Activated CD4-positive, alpha-beta T cell treated with anti-CD3 and anti-CD28 coated beads for 36 hours (primary cell): ENCODE results near the gene OIP5. TPM values are rescaled to one million over a fixed set of nuclear protein-coding genes. Genes with fewer than 3 reads are reported as not detected.
"Not testable (repeated sequence)": the region's sequence is repeated elsewhere in the genome, so short reads cannot be mapped to it uniquely, and the experiment has no call there.

Experiments used
- ATAC-seq: fragments of 200-7000 bp; cut with Tn5 transposase; one replicate; pipeline ENCODE4 v1.10.0; 2021; ENCODE audit warnings: mild to moderate bottlenecking, moderate library complexity
- CTCF ChIA-PET: fragments of 350-600 bp; sonication (Branson Sonifier 250); formaldehyde crosslinking; loops from one replicate; lab custom pipeline; 2021; ENCODE audit warnings: antibody characterized with exemption; lab: Charles Lee
- POLR2A ChIA-PET: fragments of 350-600 bp; sonication (Branson Sonifier 250); formaldehyde crosslinking; loops from one replicate; lab custom pipeline; 2021; ENCODE audit warnings: antibody characterized with exemption, inconsistent platforms; lab: Charles Lee
- DNase-seq: peaks from one replicate; pipeline ENCODE4 v3.0.0-alpha.2; 2020
- H3K27ac Mint-ChIP-seq: one replicate; pipeline ENCODE4 v1.8.0; 2021; ENCODE audit warnings: mixed read lengths
- H3K27me3 Mint-ChIP-seq: one replicate; pipeline ENCODE4 v1.8.0; 2021; ENCODE audit warnings: mixed read lengths
- H3K36me3 Mint-ChIP-seq: one replicate; pipeline ENCODE4 v1.8.0; 2021; ENCODE audit warnings: low read depth, mixed read lengths
- H3K4me1 Mint-ChIP-seq: one replicate; pipeline ENCODE4 v1.8.0; 2021; ENCODE audit warnings: mixed read lengths
- H3K4me3 Mint-ChIP-seq: one replicate; pipeline ENCODE4 v1.8.0; 2021; ENCODE audit warnings: mild to moderate bottlenecking, moderate library complexity, mixed read lengths
- H3K9me3 Mint-ChIP-seq: one replicate; pipeline ENCODE4 v1.8.0; 2021; ENCODE audit warnings: low read depth, mixed read lengths
- intact Hi-C, 2 experiments: fragments of 100-400 bp; cut with DNase I in 1 of 2; cut with micrococcal nuclease in 1 of 2; formaldehyde crosslinking; loops; one replicate each; pipeline versions ENCODE4 v1.14.2 to v1.15.1; 2022 to 2024; cut with DNase I, micrococcal nuclease
- total RNA-seq, 2 experiments: library from RNA; stranded (reverse); gene quantifications; one replicate each; pipeline ENCODE4 v1.2.3, GENCODE V29; 2021

OIP5 gene
- total RNA-seq, 2 experiments from 2014 or later: 11.5 to 14.0 TPM

- not testable (repeated sequence) for H3K9me3 Mint-ChIP-seq, ATAC-seq, H3K27me3 Mint-ChIP-seq, DNase-seq
- Mint-ChIP-seq H3K4me1 (peaks cover 35% of the 10 kb centered on the region), H3K4me3 (peak overlapping the region; percentile 90), H3K27ac (peak overlapping the region; percentile 93), H3K36me3 (peaks cover 41% of the 10 kb centered on the region)
- CTCF ChIA-PET: interaction anchor here (0.8 to 1.2 kb wide), 2 partner anchors 52 to 379 kb away, joined by 4 read pairs; partner anchors contain the start of gene CHP1
- intact Hi-C loops: loop anchor here (1.0 to 10.0 kb wide), 10 partner anchors 49 to 389 kb away; partner anchors contain the start of genes INO80 (in 2 of the 2), NUSAP1 (in 2 of the 2), OIP5 (in 2 of the 2) and CHAC1 (in 1 of the 2)
- POLR2A ChIA-PET: interaction anchor here (0.7 to 1.9 kb wide), 5 partner anchors 50 to 1364 kb away, joined by 3 to 8 read pairs (median 4); partner anchors contain the start of genes CHP1, EXD1, NUSAP1 and OIP5
Measured at GRCh38 chr15:41282980-41283652, 49.3 kb downstream of the OIP5 start.

DNA sequence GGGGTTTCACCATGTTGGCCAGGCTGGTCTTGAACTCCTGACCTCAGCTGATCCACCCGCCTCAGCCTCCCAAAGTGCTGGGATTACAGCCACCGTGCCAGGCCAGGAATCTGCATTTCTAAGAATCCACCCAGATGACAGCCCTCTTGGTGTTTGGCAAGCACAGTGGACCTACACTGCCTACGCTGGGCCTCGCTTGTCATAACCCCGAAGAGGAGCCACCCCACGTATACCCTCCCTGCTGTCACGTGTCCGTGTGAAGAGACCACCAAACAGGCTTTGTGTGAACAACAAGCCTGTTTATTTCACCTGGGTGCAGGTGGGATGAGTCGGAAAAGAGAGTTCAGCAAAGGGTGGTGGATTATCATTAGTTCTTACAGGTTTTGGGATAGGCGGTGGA lies 50.0 kb downstream of the OIP5 start:
- DNase-seq, H3K9me3 Mint-ChIP-seq, ATAC-seq, H3K27me3 Mint-ChIP-seq: not testable (repeated sequence)
- ChIA-PET CTCF (interaction anchor here (1.2 kb wide), 1 partner anchor 378 kb away, joined by 4 read pairs; no protein-coding TSS in a partner anchor), POLR2A (interaction anchor here (1.9 kb wide), 1 partner anchor 51 kb away, joined by 8 read pairs; the partner anchor contains the start of genes NUSAP1 and OIP5)
- peaks cover 36% of the 10 kb centered on the region for H3K36me3 Mint-ChIP-seq
- peaks cover 33% of the 10 kb centered on the region for H3K4me1 Mint-ChIP-seq
- H3K27ac Mint-ChIP-seq: peak overlapping the region; percentile 93
- peak overlapping the region; percentile 90 for H3K4me3 Mint-ChIP-seq
- intact Hi-C loops: loop anchor here (5.0 to 10.0 kb wide), 2 partner anchors 168 to 375 kb away; partner anchors contain the start of gene INO80 (in 1 of the 2)

GRCh38 chr15:41281236-41281635 lies 51.2 kb downstream of the OIP5 start:
- Mint-ChIP-seq H3K4me1 (peaks cover 24% of the 10 kb centered on the region), H3K27me3 (no peaks in the 10 kb centered on the region), H3K27ac (no peak overlapping the region), H3K9me3 (no peaks in the 10 kb centered on the region), H3K36me3 (peaks cover 24% of the 10 kb centered on the region), H3K4me3 (no peak overlapping the region)
- ATAC-seq (no peak), DNase-seq (no peak)
- intact Hi-C loops: loop anchor here (5.0 to 10.0 kb wide), 2 partner anchors 166 to 374 kb away; partner anchors contain the start of gene INO80 (in 1 of the 2)
- ChIA-PET POLR2A (no interaction called here), CTCF (no interaction called here)

- intact Hi-C loops: loop anchor here (5.0 to 10.0 kb wide), 2 partner anchors 165 to 372 kb away; partner anchors contain the start of gene INO80 (in 1 of the 2)
- Mint-ChIP-seq H3K4me1 (peaks cover 13% of the 10 kb centered on the region), H3K27me3 (no peaks in the 10 kb centered on the region), H3K27ac (no peak overlapping the region), H3K9me3 (no peaks in the 10 kb centered on the region), H3K4me3 (no peak overlapping the region), H3K36me3 (peaks cover 10% of the 10 kb centered on the region)
- no peak for DNase-seq
- ATAC-seq: no peak
- POLR2A ChIA-PET: no interaction called here
- CTCF ChIA-PET: no interaction called here
Measured at GRCh38 chr15:41279535-41280283, 52.7 kb downstream of the OIP5 start.

GRCh38 chr15:41278319-41278718 lies 54.1 kb downstream of the OIP5 start:
- POLR2A ChIA-PET: no interaction called here
- CTCF ChIA-PET: no interaction called here
- H3K27me3 Mint-ChIP-seq: no peaks in the 10 kb centered on the region
- H3K4me3 Mint-ChIP-seq: no peak overlapping the region
- H3K27ac Mint-ChIP-seq: no peak overlapping the region
- H3K9me3 Mint-ChIP-seq: no peaks in the 10 kb centered on the region
- DNase-seq (no peak), ATAC-seq (no peak)
- peaks cover 8% of the 10 kb centered on the region for H3K4me1 Mint-ChIP-seq
- intact Hi-C loops: no loop called here
- H3K36me3 Mint-ChIP-seq: peaks cover 2% of the 10 kb centered on the region

DNA sequence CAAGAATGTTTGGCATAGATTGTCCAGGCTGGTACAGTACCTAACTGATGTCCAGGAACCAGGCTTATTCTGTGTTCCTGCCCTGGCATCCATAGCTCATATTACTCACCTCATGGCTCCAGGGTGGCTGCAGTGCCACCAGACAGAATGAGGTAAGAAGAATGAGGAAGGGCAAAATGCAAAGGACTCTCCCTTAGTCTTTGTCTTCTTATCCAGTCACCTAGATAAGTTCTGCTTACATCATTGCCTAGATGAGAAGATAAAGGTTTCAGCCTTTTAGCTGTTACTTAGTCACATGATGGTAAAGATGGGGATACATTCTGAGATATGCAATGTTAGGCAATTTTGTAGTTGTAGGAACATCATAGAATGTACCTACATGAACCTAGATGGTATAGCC lies 55.6 kb downstream of the OIP5 start:
- Mint-ChIP-seq H3K4me3 (no peak overlapping the region), H3K4me1 (no peaks in the 10 kb centered on the region), H3K36me3 (peaks cover 2% of the 10 kb centered on the region), H3K27ac (no peak overlapping the region), H3K9me3 (no peaks in the 10 kb centered on the region), H3K27me3 (no peaks in the 10 kb centered on the region)
- DNase-seq: no peak
- POLR2A ChIA-PET: no interaction called here
- no peak for ATAC-seq
- intact Hi-C loops: no loop called here
- CTCF ChIA-PET: interaction anchor here (1.5 kb wide), 2 partner anchors 14 to 46 kb away, joined by 3 read pairs; partner anchors contain the start of genes CHP1 and EXD1

DNA sequence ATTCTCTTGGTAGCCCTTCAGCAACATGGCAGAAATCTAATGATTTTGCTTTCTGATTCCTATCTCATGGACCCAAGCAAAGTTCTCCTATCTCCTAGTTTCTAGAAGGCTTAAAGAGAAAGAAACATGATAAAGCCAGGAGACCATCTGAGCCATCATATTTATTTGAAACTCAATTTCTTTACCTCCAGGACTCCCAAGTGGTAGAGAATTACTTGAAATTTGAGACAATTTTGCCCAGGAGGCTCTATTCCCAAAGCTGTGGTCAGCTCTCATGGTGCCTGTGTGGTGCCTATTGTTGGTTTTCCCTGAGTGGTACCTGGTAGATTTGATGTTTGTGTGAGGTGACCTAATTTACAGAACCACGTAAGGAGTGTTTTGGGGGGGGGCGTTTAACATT lies 62.5 kb downstream of the OIP5 start:
- POLR2A ChIA-PET: interaction anchor here (0.7 kb wide), 1 partner anchor 218 kb away, joined by 4 read pairs; no protein-coding TSS in a partner anchor
- CTCF ChIA-PET: interaction anchor here (1.0 kb wide), 1 partner anchor 10 kb away, joined by 3 read pairs; no protein-coding TSS in a partner anchor
- H3K9me3 Mint-ChIP-seq: no peaks in the 10 kb centered on the region
- no peak overlapping the region for H3K27ac Mint-ChIP-seq
- H3K27me3 Mint-ChIP-seq: no peaks in the 10 kb centered on the region
- H3K4me1 Mint-ChIP-seq: no peaks in the 10 kb centered on the region
- peaks cover 8% of the 10 kb centered on the region for H3K36me3 Mint-ChIP-seq
- DNase-seq (no peak), ATAC-seq (no peak)
- intact Hi-C loops: no loop called here
- no peak overlapping the region for H3K4me3 Mint-ChIP-seq

GRCh38 chr15:41263891-41264351 lies 68.5 kb downstream of the OIP5 start:
- H3K36me3 Mint-ChIP-seq: peaks cover 12% of the 10 kb centered on the region
- no peaks in the 10 kb centered on the region for H3K4me1 Mint-ChIP-seq

DNA sequence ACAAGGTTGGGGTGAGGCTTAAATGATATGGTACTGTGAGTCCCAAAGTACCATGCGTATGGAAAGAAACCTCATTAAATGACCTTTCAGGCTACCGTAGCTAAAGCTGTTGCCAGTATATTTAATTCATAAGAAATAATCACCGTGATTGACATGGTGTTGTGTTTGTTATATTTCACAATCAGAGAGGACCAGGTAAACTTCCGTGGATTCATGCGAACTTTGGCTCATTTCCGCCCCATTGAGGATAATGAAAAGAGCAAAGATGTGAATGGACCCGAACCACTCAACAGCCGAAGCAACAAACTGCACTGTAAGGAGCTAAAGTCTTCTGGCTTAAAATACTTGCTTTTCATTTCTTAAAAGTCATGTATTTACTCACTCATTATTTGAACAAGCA lies 69.8 kb downstream of the OIP5 start:
- intact Hi-C loops: no loop called here
- Mint-ChIP-seq H3K4me1 (no peaks in the 10 kb centered on the region), H3K36me3 (peaks cover 10% of the 10 kb centered on the region), H3K9me3 (no peaks in the 10 kb centered on the region), H3K27ac (no peak overlapping the region), H3K27me3 (no peaks in the 10 kb centered on the region), H3K4me3 (no peak overlapping the region)
- DNase-seq (no peak), ATAC-seq (no peak)
- ChIA-PET CTCF (no interaction called here), POLR2A (no interaction called here)

More at GRCh38 chr15:41263891-41264351, 68.5 kb downstream of the OIP5 start:
- ChIA-PET POLR2A (no interaction called here), CTCF (interaction anchor here (1.2 kb wide), 1 partner anchor 405 kb away, joined by 3 read pairs; no protein-coding TSS in a partner anchor)
- Mint-ChIP-seq H3K27ac (no peak overlapping the region), H3K9me3 (no peaks in the 10 kb centered on the region), H3K4me3 (no peak overlapping the region), H3K27me3 (no peaks in the 10 kb centered on the region)
- intact Hi-C loops: no loop called here
- DNase-seq (no peak), ATAC-seq (no peak)

DNA sequence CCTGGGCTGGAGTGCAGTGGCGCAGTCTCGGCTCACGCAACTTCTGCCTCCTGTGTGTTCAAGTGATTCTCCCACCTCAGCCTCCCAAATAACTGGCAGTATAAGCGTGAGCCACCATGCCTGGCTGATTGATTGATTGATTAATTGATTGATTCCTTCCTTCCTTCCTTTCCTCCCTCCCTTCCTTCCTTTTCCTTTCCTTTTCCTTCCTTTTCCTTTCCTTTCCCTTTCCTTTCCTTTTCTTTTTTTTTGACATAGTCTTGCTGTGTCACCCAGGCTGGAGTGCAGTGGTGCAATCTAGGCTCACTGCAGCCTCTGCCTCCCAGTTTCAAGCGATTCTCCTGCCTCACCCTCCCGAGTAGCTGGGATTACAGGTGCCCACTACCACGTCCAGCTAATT lies 71.5 kb downstream of the OIP5 start:
- H3K36me3 Mint-ChIP-seq, CTCF ChIA-PET, DNase-seq, H3K27ac Mint-ChIP-seq, H3K4me3 Mint-ChIP-seq, ATAC-seq, H3K9me3 Mint-ChIP-seq, POLR2A ChIA-PET, intact Hi-C loops, H3K27me3 Mint-ChIP-seq, H3K4me1 Mint-ChIP-seq: not testable (repeated sequence)
